Epithelial cell of esophagus (primary cell): ENCODE data around the gene ZZZ3.
"Not testable (repeated sequence)": the region's sequence is repeated elsewhere in the genome, so short reads cannot be mapped to it uniquely, and the experiment has no call there.

Source experiments
- DNase-seq: peaks from one replicate; pipeline ENCODE4 v3.0.0; 2010; ENCODE audit warnings: low read depth
- H3K4me3 ChIP-seq: 2 replicates; pipeline ENCODE4 v1.5.1; 2011; ENCODE audit warnings: mild to moderate bottlenecking, low read length, control low read depth
- CTCF ChIP-seq: IDR thresholded peaks from 2 replicates; pipeline ENCODE4 v1.5.1; 2011; ENCODE audit warnings: low read depth, mild to moderate bottlenecking, low read length, control low read depth, inconsistent platforms; ENCODE audit not compliant: insufficient read depth; ENCODE audit errors: missing control alignments

Gene ZZZ3

GRCh38 chr1:77704736-77705135 lies 22.3 kb upstream of the ZZZ3 start:
- H3K4me3 ChIP-seq, result no peak overlapping the region
- no peak for TF ChIP-seq CTCF
- no peak for DNase-seq

GRCh38 chr1:77699673-77700072 lies 17.2 kb upstream of the ZZZ3 start:
- DNase-seq, H3K4me3 ChIP-seq: not testable (repeated sequence)

DNA sequence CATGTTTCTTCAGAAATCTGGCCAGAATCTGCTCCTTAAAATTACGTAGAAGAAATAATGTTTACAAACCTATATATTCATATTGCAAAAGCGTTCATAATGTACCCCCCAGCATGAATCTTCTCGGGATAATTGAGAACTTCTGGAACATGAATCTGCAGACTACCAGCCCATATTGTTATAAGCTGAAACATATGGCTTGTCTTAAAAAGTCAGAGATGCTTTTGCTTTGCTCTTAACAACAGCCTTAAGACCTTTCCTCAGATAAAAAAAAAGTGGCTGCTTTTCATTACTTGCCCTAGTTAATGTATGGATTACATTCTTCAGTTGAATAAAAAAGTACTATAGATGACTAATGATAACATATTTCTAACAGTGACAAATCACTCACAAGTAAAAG lies 15.0 kb upstream of the ZZZ3 start:
- no peak for DNase-seq

GRCh38 chr1:77688939-77689338 lies 6.5 kb upstream of the ZZZ3 start:
- TF ChIP-seq CTCF, result no peak
- no peak overlapping the region for H3K4me3 ChIP-seq
- no peak for DNase-seq

More for the DNA sequence above, 15.0 kb upstream of the ZZZ3 start:
- no peak overlapping the region for H3K4me3 ChIP-seq
- TF ChIP-seq CTCF, result no peak

DNA sequence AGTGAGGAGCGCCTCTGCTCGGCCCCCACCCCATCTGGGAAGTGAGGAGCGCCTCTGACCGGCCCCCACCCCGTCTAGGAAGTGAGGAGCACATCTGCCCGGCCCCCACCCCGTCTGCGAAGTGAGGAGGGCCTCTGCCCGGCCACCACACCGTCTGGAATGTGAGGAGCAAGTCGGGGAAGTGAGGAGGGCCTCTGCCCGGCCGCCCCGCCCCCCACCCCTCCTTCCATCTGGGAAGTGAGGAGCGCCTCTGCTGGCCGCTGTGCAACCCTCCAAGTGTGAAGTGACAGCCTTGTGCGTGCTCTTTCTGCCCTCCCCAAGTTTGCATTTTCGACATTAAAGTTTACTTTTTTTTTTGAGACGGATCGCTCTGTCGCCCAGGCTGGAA lies 5.1 kb upstream of the ZZZ3 start:
- H3K4me3 ChIP-seq, result peak overlapping the region; percentile 21
- peak; percentile 35 for DNase-seq
- TF ChIP-seq CTCF, result peak; percentile 49

GRCh38 chr1:77686796-77687518 lies 4.5 kb upstream of the ZZZ3 start:
- H3K4me3 ChIP-seq, result no peak overlapping the region
- no peak for DNase-seq

More at GRCh38 chr1:77686796-77687518, 4.5 kb upstream of the ZZZ3 start:
- TF ChIP-seq CTCF, result no peak
